Osteocyte (in vitro differentiated cells): ENCODE measurements around the gene KLK5. TPM values are rescaled to one million over a fixed set of nuclear protein-coding genes. Genes with fewer than 3 reads are reported as not detected.
"Not testable (repeated sequence)": the region's sequence is repeated elsewhere in the genome, so short reads cannot be mapped to it uniquely, and the experiment has no call there.

Experiments
- DNase-seq: peaks from one replicate; pipeline ENCODE4 v3.0.0; 2021; ENCODE audit warnings: mixed read lengths; ENCODE audit not compliant: unreplicated experiment; ENCODE audit errors: extremely low spot score
- H3K27ac Mint-ChIP-seq: one replicate; pipeline ENCODE4 v1.8.0; 2021; ENCODE audit warnings: mild to moderate bottlenecking, mixed read lengths; ENCODE audit not compliant: unreplicated experiment
- H3K27me3 Mint-ChIP-seq: one replicate; pipeline ENCODE4 v1.8.0; 2021; ENCODE audit warnings: mixed read lengths; ENCODE audit not compliant: unreplicated experiment
- H3K36me3 Mint-ChIP-seq: one replicate; pipeline ENCODE4 v1.8.0; 2021; ENCODE audit warnings: mixed read lengths; ENCODE audit not compliant: unreplicated experiment
- H3K4me1 Mint-ChIP-seq: one replicate; pipeline ENCODE4 v1.8.0; 2021; ENCODE audit warnings: mixed read lengths; ENCODE audit not compliant: unreplicated experiment
- H3K4me3 Mint-ChIP-seq: one replicate; pipeline ENCODE4 v1.8.0; 2021; ENCODE audit warnings: mild to moderate bottlenecking, moderate library complexity, mixed read lengths; ENCODE audit not compliant: unreplicated experiment
- H3K9me3 Mint-ChIP-seq: one replicate; pipeline ENCODE4 v1.8.0; 2021; ENCODE audit warnings: mixed read lengths; ENCODE audit not compliant: unreplicated experiment
- total RNA-seq: library from RNA; stranded (reverse); gene quantifications from 2 replicates; pipeline ENCODE4 v1.2.1, GENCODE V29; 2021
- TF ChIP-seq, protein P1 (sequence below): fragments of 200-600 bp; sonication (generic); IDR thresholded peaks from 2 replicates; pipeline ENCODE4 v1.5.0; 2021; ENCODE audit warnings: antibody characterized with exemption, mild to moderate bottlenecking, moderate library complexity

The KLK5 gene
- total RNA-seq, 1 donor from 2014 or later = not detected

DNA sequence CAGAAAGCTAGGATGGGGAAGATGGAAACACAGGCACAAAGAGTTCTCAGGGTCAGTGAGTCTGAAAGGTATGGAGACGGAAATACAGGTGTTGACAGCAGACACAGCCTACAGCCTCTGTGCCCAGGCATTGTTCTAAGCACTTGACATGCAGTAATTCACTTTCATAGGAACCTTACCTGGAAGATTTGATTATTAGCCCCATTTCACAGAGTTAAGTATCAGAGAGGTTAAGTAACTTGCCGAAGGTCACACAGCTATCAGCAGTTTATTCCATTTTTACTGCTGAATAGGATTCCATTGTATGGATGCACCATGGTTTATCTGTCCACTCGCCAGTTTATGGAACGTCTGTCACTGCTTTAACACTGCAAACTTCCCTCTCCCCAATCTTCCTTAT lies 54.8 kb downstream of the KLK5 start:
- no peak overlapping the region for H3K27ac Mint-ChIP-seq
- H3K4me1 Mint-ChIP-seq = no peaks in the 10 kb centered on the region
- TF ChIP-seq, protein P1, sequence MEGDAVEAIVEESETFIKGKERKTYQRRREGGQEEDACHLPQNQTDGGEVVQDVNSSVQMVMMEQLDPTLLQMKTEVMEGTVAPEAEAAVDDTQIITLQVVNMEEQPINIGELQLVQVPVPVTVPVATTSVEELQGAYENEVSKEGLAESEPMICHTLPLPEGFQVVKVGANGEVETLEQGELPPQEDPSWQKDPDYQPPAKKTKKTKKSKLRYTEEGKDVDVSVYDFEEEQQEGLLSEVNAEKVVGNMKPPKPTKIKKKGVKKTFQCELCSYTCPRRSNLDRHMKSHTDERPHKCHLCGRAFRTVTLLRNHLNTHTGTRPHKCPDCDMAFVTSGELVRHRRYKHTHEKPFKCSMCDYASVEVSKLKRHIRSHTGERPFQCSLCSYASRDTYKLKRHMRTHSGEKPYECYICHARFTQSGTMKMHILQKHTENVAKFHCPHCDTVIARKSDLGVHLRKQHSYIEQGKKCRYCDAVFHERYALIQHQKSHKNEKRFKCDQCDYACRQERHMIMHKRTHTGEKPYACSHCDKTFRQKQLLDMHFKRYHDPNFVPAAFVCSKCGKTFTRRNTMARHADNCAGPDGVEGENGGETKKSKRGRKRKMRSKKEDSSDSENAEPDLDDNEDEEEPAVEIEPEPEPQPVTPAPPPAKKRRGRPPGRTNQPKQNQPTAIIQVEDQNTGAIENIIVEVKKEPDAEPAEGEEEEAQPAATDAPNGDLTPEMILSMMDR = no peak
- no peaks in the 10 kb centered on the region for H3K9me3 Mint-ChIP-seq
- H3K36me3 Mint-ChIP-seq = no peaks in the 10 kb centered on the region
- no peak overlapping the region for H3K4me3 Mint-ChIP-seq
- H3K27me3 Mint-ChIP-seq = no peaks in the 10 kb centered on the region
- DNase-seq = no peak

- no peaks in the 10 kb centered on the region for H3K27me3 Mint-ChIP-seq
- no peaks in the 10 kb centered on the region for H3K36me3 Mint-ChIP-seq
- TF ChIP-seq, protein P1 = no peak
- H3K9me3 Mint-ChIP-seq = no peaks in the 10 kb centered on the region
- no peaks in the 10 kb centered on the region for H3K4me1 Mint-ChIP-seq
- H3K4me3 Mint-ChIP-seq = no peak overlapping the region
- DNase-seq = no peak
- no peak overlapping the region for H3K27ac Mint-ChIP-seq
These were observed 55.2 kb downstream of the KLK5 start for GRCh38 chr19:50897612-50898011.

GRCh38 chr19:50897191-50897607 lies 55.6 kb downstream of the KLK5 start:
- Mint-ChIP-seq H3K9me3 (no peaks in the 10 kb centered on the region), H3K4me3 (no peak overlapping the region), H3K36me3 (no peaks in the 10 kb centered on the region), H3K27ac (no peak overlapping the region), H3K4me1 (no peaks in the 10 kb centered on the region), H3K27me3 (no peaks in the 10 kb centered on the region)
- TF ChIP-seq, protein P1 = no peak
- no peak for DNase-seq

DNA sequence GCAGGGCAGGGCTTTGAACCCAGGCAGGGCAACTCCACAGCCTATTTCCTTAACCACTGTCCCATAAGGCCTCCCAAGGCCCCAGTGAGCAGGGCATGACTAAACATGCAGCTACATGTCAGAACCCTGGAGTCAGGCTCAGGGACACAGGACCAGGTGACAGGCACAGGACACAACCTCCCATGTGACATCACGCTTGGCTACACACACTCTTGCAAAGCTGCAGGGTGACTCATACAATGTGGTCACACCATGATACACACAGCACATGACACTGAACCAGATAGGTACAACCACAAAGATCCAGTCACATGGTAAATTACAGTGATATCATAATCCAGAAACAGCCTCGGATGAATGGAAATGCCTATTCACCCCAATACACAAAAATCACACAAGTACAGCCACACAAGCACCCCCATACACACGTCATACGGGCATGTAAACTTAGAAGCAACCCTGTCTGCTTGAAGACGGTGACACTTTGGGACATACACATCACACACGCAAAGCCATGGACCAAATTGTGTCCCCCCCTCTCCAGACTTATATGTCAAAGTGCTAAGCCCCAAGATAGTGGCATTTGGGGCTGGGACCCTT lies 56.1 kb downstream of the KLK5 start:
- no peak for DNase-seq
- H3K27ac Mint-ChIP-seq = no peak overlapping the region

GRCh38 chr19:50896089-50896590 lies 56.7 kb downstream of the KLK5 start:
- DNase-seq, H3K4me1 Mint-ChIP-seq, H3K9me3 Mint-ChIP-seq, H3K27ac Mint-ChIP-seq, H3K4me3 Mint-ChIP-seq, H3K27me3 Mint-ChIP-seq, H3K36me3 Mint-ChIP-seq: not testable (repeated sequence)

More for the DNA sequence above, 56.1 kb downstream of the KLK5 start:
- no peaks in the 10 kb centered on the region for H3K9me3 Mint-ChIP-seq
- H3K4me1 Mint-ChIP-seq = no peaks in the 10 kb centered on the region
- TF ChIP-seq, protein P1 = no peak
- H3K27me3 Mint-ChIP-seq = no peaks in the 10 kb centered on the region
- H3K4me3 Mint-ChIP-seq = no peak overlapping the region
- H3K36me3 Mint-ChIP-seq = no peaks in the 10 kb centered on the region
